GM21381 (cell line): ENCODE results near the gene PRICKLE2.
"Not testable (repeated sequence)": the region's sequence is repeated elsewhere in the genome, so short reads cannot be mapped to it uniquely, and the experiment has no call there.

Source experiments
- ATAC-seq: cut with Tn5 transposase; IDR thresholded peaks from one replicate; pipeline ENCODE4 v1.9.1; 2021; ENCODE audit warnings: mild to moderate bottlenecking, moderate library complexity; ENCODE audit not compliant: unreplicated experiment

Gene PRICKLE2

DNA sequence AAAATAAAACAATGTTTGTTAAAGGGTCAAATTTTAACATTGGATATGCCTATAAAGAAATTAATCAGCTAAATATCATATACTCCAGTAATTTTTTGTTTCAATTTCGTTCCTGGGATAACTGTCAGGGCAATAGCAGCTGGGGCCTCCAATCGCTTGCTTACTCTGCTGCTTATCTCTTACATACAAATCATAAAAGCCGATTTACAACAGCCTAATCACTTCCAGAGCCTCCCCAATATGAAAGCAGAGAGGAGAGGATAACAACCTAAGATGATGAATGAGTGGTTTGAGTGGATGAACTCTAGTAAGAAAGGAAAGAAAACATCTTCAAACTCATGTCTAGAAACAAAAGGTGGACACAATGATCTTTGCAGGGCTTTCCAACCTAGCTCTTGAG, 121.3 kb downstream of the PRICKLE2 start:
- ATAC-seq: no peak

DNA sequence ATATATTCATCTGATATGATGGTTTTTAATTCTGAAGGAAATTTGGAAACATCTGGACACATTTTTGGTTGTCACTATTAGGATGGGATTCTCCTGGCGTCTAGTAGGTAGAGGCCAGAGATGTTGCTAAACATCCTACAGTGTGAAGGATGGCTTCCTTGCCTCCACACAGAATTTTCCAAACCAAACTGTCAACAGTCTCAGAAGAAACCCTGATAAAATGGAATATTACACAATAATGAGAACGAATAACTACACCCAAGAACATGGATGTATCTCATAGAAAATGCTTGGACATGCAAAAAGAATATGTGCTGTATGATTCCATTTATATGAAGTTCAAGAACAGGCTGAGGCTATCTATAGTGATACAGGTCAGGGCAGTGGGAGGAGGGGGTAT, 122.1 kb downstream of the PRICKLE2 start:
- ATAC-seq: no peak

DNA sequence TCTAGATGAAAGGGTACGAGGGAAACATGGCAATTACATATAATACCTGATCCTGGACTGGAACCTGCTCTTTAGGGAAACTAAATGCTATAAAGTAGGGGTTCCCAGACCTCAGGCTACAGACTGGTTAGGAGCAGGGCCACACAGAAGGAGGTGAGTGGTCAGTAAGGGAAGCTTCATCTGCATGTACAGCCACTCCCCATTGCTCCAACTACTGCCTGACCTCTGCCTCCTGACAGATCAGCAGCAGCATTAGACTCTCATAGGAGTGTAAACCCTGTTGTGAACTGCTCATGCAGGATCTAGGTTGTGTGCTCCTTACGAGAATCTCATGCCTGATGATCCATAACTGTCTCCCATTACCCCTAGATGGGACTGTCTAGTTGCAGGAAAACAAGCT, 123.1 kb downstream of the PRICKLE2 start:
- no peak for ATAC-seq

DNA sequence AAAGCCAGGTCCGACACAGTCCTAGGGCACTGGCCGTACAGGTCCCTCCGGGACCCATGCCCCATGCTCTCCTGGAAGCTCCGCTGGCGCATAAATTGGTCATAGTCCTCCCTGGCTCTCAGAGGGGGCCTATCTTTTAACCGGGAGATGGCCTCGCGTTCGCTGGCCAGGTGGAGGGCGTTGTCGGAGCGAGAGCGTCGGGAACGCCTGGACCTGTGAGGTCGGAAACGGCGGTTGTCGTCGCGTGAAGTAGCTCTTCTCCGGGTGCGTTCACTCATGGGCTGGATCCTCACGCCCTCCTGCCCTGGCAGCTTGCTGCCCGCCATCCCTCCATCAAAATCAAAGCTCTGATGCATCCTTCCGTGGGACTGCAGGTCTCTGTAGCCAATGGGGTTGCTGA, 126.0 kb downstream of the PRICKLE2 start:
- ATAC-seq: no peak

DNA sequence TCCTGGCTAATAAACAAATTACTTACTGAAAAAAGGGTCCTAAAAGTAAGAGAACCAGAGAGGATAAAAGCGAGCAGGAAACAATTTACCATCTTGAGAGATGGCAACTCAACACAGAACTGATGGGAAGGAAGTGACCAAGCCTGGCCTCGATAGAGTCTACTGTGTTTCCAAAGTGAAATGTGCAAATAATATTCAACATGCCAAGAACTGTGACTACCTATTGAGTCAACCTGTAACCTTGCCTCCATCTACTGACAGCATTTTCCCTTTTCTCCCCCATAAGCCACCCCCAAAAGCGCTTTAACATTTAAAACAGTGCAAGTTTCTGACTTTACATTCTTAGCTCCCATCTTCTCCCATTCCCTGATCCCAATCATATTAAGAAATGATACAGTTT, 126.6 kb downstream of the PRICKLE2 start:
- no peak for ATAC-seq

DNA sequence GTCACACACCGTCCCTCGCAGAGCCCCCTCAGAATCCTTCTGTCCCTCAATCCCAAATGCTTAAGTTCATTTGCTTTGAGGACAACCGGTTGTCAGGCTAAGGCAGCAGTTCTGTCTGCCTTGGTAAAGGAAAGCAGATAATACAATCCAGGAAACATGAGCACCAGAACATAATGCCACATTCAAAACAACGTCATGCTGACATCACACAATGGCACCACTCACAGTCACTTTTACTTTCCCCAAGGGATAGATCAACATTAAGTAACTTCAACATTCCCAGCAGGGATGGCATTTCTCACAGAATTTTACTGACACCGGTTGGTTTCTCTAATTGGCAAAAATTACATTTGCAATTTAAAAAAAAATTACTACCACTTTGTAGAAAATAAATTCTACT, 127.3 kb downstream of the PRICKLE2 start:
- ATAC-seq: no peak

DNA sequence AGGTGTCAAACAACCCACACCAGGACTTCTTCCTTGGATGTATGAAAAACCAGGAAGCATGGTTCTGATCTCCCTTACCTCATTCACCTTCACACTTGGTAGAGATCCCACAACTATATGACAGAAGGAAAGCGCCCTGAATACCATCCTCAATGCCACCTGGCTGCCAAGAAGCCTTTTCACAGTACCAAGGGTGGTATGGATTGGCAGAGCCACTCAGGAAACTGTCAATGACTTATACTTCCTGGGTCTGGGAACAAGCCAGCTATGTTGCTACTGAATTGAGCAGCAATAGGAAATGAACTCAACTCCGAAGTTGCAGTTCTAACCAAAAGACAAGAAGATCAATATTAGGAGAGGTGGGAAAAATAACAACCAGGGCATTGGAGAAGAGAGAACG, 129.5 kb downstream of the PRICKLE2 start:
- no peak for ATAC-seq

DNA sequence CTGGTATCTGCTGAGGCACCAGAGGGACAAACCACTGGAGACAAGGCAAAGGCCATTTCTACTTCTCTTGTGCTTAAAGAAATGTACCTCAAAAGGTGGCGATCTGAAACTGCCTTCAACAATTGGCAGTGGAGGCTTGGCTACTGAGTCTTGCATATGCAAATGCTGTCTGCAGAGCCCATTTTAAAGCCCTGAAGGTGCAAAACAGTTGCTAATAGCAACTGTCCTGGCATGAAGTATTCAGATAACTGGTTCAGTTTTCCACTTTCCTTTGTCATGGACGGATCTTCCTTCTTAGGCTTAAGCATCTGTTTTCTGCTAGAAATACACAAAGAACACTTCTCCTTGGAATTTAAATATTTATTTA, 130.6 kb downstream of the PRICKLE2 start:
- ATAC-seq: no peak

DNA sequence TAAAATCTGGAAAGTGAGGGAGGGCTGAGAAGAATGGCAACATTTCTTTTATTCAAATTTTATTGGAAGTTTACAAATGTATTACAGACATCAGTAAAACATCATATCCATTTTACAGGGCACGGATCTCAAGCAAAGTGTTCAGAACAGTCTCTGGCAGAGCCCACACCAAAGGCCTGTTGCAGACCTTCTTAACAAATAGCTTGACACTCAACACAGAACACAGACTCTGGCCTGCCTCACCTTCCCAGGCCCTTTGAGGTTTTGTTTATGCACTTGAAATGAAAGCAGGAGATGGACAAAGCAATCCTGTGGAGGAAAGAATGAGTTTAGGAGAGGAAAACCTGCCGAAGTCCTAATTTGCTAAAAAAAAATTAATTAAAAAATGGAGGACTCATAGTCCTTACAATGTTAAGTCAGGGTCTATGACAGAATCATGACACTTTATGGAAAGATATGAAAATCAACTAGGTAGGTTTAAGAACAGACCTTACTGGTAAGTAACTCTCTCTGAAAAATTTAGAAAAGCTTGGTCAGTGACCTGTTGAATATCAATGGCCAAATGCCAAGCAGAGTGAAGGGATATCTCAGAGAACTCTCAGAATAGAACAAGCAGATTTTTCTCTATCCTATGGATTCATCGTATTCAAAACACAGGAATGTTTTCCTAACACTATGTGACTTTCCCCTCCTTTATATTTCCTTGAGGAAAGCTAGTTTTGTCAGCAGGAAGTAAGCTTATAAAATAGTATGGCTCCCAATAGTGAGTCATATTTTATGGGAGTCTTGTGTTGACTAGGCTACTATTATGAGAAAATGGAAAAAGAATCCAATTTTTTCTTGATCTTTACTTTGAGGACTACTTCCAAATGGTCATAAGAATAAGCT, 131.2 kb downstream of the PRICKLE2 start:
- no peak for ATAC-seq

DNA sequence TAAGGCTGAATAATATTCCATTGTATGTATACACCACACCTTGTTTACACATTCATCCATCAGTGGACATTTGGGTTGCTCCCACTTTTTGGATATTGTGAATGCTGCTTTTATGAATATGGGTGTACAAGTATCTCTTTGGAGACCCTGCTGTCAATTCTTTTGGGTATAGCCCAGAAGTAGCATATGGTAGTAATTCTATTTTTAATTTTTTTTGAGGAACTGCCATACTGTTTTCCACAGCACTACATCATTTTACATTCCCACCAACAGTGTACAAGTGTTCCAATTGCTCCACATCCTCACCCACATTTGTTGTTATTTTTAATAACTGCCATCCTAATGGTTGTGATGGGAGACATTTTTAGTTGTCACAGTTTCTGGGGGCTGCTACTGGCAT, 132.1 kb downstream of the PRICKLE2 start:
- no peak for ATAC-seq

DNA sequence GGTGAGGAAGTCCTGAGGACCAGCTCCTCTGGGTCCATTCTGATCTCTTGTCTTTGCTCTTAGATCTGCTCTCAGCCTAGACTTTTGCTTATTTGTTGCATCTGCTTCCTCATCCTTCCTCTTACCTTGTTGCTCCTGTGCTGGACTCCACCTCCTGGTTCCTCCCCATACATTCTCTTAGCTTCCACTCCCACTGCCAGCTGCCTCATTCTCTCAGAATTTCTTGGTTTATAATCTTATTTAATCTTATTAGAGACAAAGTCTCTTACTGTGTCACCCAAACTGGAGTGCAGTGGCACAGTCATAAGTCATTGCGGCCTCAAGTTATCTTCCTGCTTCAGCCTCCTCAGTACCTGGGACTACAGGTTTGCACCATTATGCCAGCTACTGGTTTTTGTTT, 133.8 kb downstream of the PRICKLE2 start:
- ATAC-seq: no peak

DNA sequence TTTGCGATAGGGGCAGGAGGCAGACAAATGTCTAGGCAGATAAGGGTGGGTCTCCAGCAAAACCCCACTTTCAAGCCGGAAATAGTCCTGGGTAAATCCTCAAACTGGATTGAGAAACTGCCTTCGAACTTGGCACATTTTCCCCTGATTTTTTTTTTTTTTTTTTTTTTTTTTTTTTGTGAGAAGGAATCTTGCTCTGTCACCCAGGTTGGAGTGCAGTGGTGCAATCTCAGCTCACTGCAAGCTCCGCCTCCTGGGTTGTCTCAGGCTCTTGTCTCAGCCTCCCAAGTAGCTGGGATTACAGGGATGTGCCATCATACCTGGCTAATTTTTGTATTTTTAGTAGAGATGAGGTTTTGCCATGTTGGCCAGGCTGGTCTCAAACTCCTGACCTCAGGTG, 135.9 kb downstream of the PRICKLE2 start:
- ATAC-seq: not testable (repeated sequence)

DNA sequence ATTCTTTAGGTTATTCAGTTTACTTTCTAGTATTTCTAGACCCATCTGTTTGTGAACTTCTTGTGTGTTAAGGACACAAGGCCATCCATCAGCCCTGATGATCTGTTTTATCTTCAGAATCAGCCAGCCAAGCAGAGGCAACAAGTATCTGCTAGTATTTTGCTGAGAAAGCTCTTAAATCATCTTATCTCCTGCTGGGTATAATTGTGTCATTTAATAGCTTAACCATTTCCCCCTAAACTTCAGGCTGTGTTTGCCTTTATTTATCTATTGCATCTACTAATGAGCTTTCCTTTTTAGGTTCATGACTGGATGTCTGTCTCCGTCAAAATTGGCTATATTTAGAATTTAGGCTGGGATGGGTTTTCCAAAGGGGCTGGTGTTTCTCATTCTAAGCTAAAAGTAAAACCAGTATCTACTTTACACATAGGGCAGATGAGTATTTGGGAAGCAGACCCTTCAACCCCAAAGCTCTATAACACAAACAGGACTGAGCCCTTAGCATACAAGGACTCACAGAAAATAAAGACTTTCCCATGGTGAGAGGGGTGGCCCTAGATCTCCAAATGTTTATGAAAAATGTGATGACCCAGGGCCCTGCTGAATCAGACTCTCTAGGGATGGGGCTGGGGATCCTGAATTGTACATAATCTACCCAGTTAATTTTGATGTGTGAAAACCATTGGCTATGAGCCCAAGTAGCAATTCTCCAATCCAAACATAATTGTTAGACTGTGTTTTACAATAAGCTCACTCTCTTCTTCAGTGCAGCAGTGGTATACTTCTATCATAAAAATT, 136.7 kb downstream of the PRICKLE2 start:
- no peak for ATAC-seq

DNA sequence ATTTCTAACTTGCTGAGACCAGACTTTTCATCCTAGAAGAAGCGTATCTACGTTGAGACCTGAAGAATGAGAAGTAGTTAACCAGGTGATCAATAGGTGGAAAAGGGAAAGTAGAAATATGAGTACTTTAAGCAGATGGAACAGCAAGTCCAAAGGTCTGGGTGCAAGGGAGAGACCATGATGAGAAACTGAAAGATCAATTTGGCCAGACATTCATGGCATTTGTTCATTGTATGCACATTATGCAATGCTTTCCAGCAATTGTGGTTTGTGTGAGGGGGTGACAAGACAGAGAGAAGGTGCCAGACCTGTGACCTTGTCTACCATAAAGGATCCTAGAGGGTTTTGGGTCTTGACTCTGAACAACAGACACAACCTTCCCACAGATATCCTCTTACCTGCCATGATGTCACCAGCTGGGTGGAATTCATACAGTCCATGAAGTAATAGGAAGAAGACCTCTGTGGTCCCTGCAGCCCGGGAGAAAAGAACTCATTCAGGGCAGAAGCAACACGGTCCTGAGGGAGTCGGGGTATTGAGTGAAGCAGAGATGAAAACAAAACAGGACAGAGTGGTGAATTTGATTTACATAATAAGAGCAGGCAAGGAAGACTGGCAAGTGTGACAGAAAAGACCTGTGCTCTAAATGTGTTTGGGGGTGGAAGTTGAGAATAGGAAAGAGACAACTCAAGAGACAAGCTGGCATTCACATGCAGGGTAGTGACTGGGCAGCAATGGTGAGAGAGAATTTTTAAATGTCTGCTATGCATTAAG, 138.6 kb downstream of the PRICKLE2 start:
- ATAC-seq: no peak

DNA sequence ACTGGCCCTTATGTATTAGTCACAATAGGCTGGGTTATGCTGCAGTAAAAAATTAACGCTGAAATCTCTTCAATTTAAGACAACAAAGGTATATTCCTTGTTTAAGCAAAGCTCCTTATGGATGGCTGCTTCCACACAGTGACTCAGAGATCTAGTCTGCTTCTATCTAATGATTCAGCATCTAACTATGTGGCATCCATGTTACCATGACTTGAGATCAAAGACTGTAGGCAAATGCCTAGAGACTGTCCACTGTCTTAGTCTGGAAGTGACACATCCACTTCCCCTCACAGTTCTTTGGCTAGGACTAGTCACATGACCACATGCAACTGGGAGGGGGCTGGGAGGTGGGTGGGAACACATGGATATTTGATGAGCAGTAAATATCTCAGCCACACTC, 140.6 kb downstream of the PRICKLE2 start:
- ATAC-seq: no peak

DNA sequence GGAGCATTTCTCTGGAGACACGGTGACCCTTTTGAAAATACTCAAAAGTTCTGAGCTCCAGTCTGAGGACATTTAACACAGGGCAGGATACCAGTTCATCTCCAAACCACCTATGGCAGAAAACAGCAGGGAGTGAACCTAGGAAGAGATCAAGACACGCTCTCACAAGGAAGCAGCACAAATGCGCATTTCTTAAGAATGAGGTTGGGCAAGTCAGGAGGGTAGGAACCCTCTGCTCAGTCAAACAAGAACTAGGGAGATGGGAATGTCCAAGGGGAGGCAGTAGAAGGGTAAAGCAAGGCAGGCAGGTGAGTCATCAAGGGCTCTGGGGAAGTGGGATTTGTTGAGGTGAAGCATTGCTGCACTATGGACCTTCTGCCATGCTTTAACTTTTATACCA, 141.7 kb downstream of the PRICKLE2 start:
- ATAC-seq: no peak

DNA sequence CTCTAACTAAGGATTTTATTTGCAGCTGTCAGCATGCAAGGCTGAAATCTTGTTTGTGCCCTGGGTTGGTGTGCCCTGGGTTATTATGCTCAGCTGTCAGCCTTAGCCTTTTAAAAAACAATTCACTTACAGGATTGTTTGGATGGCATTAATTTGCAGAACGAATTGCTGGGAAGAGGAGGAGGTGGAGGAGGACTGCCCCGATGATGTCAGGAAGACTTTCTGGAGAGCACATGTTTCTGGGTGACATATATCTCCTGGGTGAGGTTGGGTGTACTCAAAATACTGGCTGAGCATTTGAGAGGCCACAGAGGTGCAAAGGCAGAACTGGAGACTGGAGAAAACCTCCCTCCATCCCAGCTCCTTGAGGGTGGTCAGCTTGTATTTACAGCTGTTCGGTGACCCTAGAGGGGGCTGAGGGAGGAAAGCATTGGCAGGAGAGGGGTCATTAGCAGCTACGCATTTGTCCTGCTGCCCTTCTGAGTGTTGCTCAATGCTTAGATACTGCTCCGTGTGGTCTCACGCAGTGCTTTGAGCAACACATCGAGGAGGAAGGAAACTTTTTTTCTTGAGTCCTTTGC, 142.2 kb downstream of the PRICKLE2 start:
- no peak for ATAC-seq

DNA sequence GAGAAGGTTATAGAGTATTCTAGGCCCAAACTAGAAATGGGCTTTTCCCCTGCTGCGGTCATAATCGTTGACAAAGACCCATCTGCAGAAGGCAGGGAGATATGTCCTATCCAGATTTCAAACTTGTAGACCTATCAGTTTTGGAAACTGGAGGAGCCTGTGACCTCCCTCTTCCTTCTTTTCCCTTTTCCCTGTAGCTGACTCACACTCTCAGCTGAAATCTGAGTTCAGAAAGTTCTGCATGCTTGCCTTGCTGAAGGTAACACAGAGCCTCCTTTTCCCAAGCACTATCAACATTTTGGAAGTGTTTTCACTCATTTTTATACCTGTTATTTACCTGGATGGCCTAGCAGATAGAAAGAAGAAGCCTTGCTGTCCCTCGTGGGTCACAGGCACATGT, 142.9 kb downstream of the PRICKLE2 start:
- ATAC-seq: no peak

DNA sequence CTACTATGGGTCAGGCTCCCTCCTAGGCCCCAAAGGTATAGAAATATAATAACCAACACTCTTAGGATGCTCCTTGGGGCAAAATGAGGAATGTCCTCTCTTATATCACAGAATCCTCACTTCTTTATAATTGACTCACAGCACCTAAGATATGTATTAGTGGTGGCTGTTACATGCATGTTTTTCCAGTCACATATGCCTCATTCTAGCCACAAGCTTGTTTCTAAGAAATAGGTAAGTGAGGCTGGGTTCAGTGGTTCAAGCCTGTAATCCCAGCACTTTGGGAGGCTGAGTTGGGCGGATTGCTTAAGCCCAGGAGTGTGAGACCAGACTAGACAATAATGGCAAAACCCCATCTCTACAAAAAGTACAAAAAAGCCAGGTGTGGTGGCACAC, 144.0 kb downstream of the PRICKLE2 start:
- ATAC-seq: no peak

DNA sequence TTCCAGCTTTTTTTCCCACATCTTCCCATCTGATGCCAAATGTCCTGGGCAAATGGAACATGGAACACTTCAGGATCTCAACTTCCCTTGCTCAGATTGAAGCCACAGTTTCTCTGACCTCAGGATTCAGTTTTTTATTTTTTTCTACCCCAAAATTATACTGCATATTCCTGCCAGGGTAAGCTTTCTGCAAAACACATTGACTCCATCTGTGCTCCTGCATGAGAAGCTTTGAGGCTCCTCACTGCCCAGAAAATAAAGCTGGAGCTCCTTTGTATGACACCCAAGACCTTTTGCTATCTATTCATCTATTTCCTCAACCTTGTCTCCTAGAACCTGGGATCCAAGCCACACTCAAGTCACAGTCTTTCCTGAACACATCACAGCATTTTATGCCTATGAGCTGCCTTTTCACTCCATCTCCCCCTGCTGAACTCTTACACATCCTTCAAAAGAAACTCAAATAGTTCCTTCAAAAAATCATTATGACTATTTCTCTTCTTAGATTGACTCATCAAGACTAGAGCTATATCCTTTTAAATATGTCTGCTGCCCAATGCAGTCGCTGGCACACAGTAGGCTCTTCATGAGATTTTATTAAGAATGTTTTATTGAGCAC, 144.5 kb downstream of the PRICKLE2 start:
- no peak for ATAC-seq
